Measurements from ENCODE around the gene AQP5. TPM values are rescaled to one million over a fixed set of nuclear protein-coding genes. Genes with fewer than 3 reads are reported as not detected.
A peak's percentile ranks its signal among the peaks of the same experiment; 100 is the strongest.

AQP5 gene
- total RNA-seq, 2 experiments from 2014 or later = not detected

GRCh38 chr12:49961993-49962764 is 507 bp downstream of the AQP5 start:
- Mint-ChIP-seq H3K4me3 (no peak overlapping the region), H3K9me3 (ENCODE audit: insufficient read depth) (no peaks in the 10 kb centered on the region), H3K36me3 (ENCODE audit: low read depth) (no peaks in the 10 kb centered on the region), H3K4me1 (ENCODE audit: low read depth) (peaks cover 9% of the 10 kb centered on the region), H3K27me3 (ENCODE audit: low read depth) (peaks cover 69% of the 10 kb centered on the region), H3K27ac (no peak overlapping the region)
- ChIA-PET CTCF (interaction anchor here (1.3 to 1.7 kb wide), 3 partner anchors 16 to 108 kb away, joined by 3 to 7 read pairs (median 5); no protein-coding TSS in a partner anchor), POLR2A (interaction anchor here (0.6 kb wide), 1 partner anchor 697 kb away, joined by 3 read pairs; no protein-coding TSS in a partner anchor)
- ATAC-seq (no peak), DNase-seq (no peak)

- H3K36me3 Mint-ChIP-seq (ENCODE audit: low read depth) = no peaks in the 10 kb centered on the region
- DNase-seq (no peak), ATAC-seq (no peak)
- H3K27me3 Mint-ChIP-seq (ENCODE audit: low read depth) = peaks cover 60% of the 10 kb centered on the region
- H3K27ac Mint-ChIP-seq = no peak overlapping the region
- CTCF ChIA-PET = interaction anchor here (1.3 to 1.7 kb wide), 3 partner anchors 17 to 107 kb away, joined by 3 to 7 read pairs (median 5); no protein-coding TSS in a partner anchor
- peaks cover 10% of the 10 kb centered on the region for H3K4me1 Mint-ChIP-seq (ENCODE audit: low read depth)
- H3K9me3 Mint-ChIP-seq (ENCODE audit: insufficient read depth) = no peaks in the 10 kb centered on the region
- POLR2A ChIA-PET = interaction anchor here (0.6 kb wide), 1 partner anchor 698 kb away, joined by 3 read pairs; no protein-coding TSS in a partner anchor
- H3K4me3 Mint-ChIP-seq = no peak overlapping the region
Measured at GRCh38 chr12:49962861-49963765, 1.4 kb downstream of the AQP5 start.

- Mint-ChIP-seq H3K27me3 (ENCODE audit: low read depth) (peaks cover 56% of the 10 kb centered on the region), H3K9me3 (ENCODE audit: insufficient read depth) (no peaks in the 10 kb centered on the region), H3K4me3 (no peak overlapping the region), H3K36me3 (ENCODE audit: low read depth) (no peaks in the 10 kb centered on the region), H3K27ac (no peak overlapping the region), H3K4me1 (ENCODE audit: low read depth) (peaks cover 10% of the 10 kb centered on the region)
- POLR2A ChIA-PET = no interaction called here
- ATAC-seq (no peak), DNase-seq (no peak)
- CTCF ChIA-PET = interaction anchor here (1.3 to 6.7 kb wide), 5 partner anchors 18 to 106 kb away, joined by 3 to 103 read pairs (median 7); no protein-coding TSS in a partner anchor
Measured at GRCh38 chr12:49963976-49964815, 2.5 kb downstream of the AQP5 start.

- H3K4me1 Mint-ChIP-seq (ENCODE audit: low read depth) = peaks cover 10% of the 10 kb centered on the region
- DNase-seq = no peak
- no peak for ATAC-seq
- CTCF ChIA-PET = interaction anchor here (0.7 to 6.7 kb wide), 9 partner anchors 9 to 146 kb away, joined by 3 to 117 read pairs (median 22); partner anchors contain the start of genes COX14 and SMARCD1
- no peaks in the 10 kb centered on the region for H3K36me3 Mint-ChIP-seq (ENCODE audit: low read depth)
- peaks cover 49% of the 10 kb centered on the region for H3K27me3 Mint-ChIP-seq (ENCODE audit: low read depth)
- no peak overlapping the region for H3K27ac Mint-ChIP-seq
- H3K4me3 Mint-ChIP-seq = no peak overlapping the region
- H3K9me3 Mint-ChIP-seq (ENCODE audit: insufficient read depth) = no peaks in the 10 kb centered on the region
- POLR2A ChIA-PET = no interaction called here
Measured at GRCh38 chr12:49964849-49965624, 3.4 kb downstream of the AQP5 start.

GRCh38 chr12:49965836-49966235 is 4.2 kb downstream of the AQP5 start:
- DNase-seq (no peak), ATAC-seq (no peak)
- Mint-ChIP-seq H3K4me1 (ENCODE audit: low read depth) (peaks cover 5% of the 10 kb centered on the region), H3K36me3 (ENCODE audit: low read depth) (no peaks in the 10 kb centered on the region), H3K27me3 (ENCODE audit: low read depth) (peaks cover 41% of the 10 kb centered on the region), H3K9me3 (ENCODE audit: insufficient read depth) (no peaks in the 10 kb centered on the region), H3K4me3 (no peak overlapping the region), H3K27ac (no peak overlapping the region)
- POLR2A ChIA-PET = no interaction called here
- CTCF ChIA-PET = interaction anchor here (1.0 to 6.7 kb wide), 29 partner anchors 11 to 217 kb away, joined by 3 to 117 read pairs (median 12); partner anchors contain the start of genes COX14, RACGAP1 and SMARCD1

GRCh38 chr12:49966511-49967041 is 4.9 kb downstream of the AQP5 start:
- H3K27me3 Mint-ChIP-seq (ENCODE audit: low read depth) = peaks cover 40% of the 10 kb centered on the region
- ChIA-PET POLR2A (interaction anchor here (0.6 to 1.4 kb wide), 2 partner anchors 59 to 201 kb away, joined by 3 to 4 read pairs; partner anchors contain the start of genes CERS5 and RACGAP1), CTCF (interaction anchor here (0.6 to 6.7 kb wide), 70 partner anchors 8 to 671 kb away, joined by 3 to 117 read pairs (median 6); partner anchors contain the start of genes AQP2, BCDIN3D, CERS5 and COX14)
- no peaks in the 10 kb centered on the region for H3K9me3 Mint-ChIP-seq (ENCODE audit: insufficient read depth)
- peaks cover 5% of the 10 kb centered on the region for H3K4me1 Mint-ChIP-seq (ENCODE audit: low read depth)
- DNase-seq = no peak
- ATAC-seq = no peak
- no peak overlapping the region for H3K4me3 Mint-ChIP-seq
- no peaks in the 10 kb centered on the region for H3K36me3 Mint-ChIP-seq (ENCODE audit: low read depth)
- H3K27ac Mint-ChIP-seq = no peak overlapping the region

- H3K4me1 Mint-ChIP-seq (ENCODE audit: low read depth) = peaks cover 5% of the 10 kb centered on the region
Measured at GRCh38 chr12:49967042-49967776, 5.5 kb downstream of the AQP5 start.

GRCh38 chr12:49967777-49968250 is 6.1 kb downstream of the AQP5 start:
- Mint-ChIP-seq H3K27ac (no peak overlapping the region), H3K36me3 (ENCODE audit: low read depth) (no peaks in the 10 kb centered on the region), H3K4me1 (ENCODE audit: low read depth) (peaks cover 5% of the 10 kb centered on the region), H3K9me3 (ENCODE audit: insufficient read depth) (no peaks in the 10 kb centered on the region), H3K27me3 (ENCODE audit: low read depth) (peaks cover 30% of the 10 kb centered on the region), H3K4me3 (peak overlapping the region; percentile 60)
- POLR2A ChIA-PET = interaction anchor here (1.4 kb wide), 1 partner anchor 58 kb away, joined by 4 read pairs; the partner anchor contains the start of gene RACGAP1
- DNase-seq (no peak), ATAC-seq (no peak)
- CTCF ChIA-PET = interaction anchor here (0.6 to 6.7 kb wide), 71 partner anchors 8 to 363 kb away, joined by 3 to 117 read pairs (median 6); partner anchors contain the start of genes AQP2, BCDIN3D, CERS5 and COX14

More at GRCh38 chr12:49967042-49967776, 5.5 kb downstream of the AQP5 start:
- Mint-ChIP-seq H3K36me3 (ENCODE audit: low read depth) (no peaks in the 10 kb centered on the region), H3K27ac (no peak overlapping the region), H3K9me3 (ENCODE audit: insufficient read depth) (no peaks in the 10 kb centered on the region), H3K27me3 (ENCODE audit: low read depth) (peaks cover 36% of the 10 kb centered on the region), H3K4me3 (peak overlapping the region; percentile 60)
- DNase-seq = peak; percentile 94
- ChIA-PET POLR2A (interaction anchor here (0.6 to 1.4 kb wide), 2 partner anchors 58 to 200 kb away, joined by 3 to 4 read pairs; partner anchors contain the start of genes CERS5 and RACGAP1), CTCF (interaction anchor here (0.6 to 6.7 kb wide), 86 partner anchors 9 to 672 kb away, joined by 3 to 117 read pairs (median 6); partner anchors contain the start of genes AQP2, BCDIN3D, CERS5 and COX14)
- peak; percentile 92 for ATAC-seq

GRCh38 chr12:49968471-49968870 is 6.8 kb downstream of the AQP5 start:
- H3K4me1 Mint-ChIP-seq (ENCODE audit: low read depth) = peaks cover 5% of the 10 kb centered on the region
- ChIA-PET POLR2A (no interaction called here), CTCF (interaction anchor here (0.8 to 6.7 kb wide), 23 partner anchors 9 to 244 kb away, joined by 3 to 117 read pairs (median 7); partner anchors contain the start of gene SMARCD1)

More at GRCh38 chr12:49968471-49968870, 6.8 kb downstream of the AQP5 start:
- DNase-seq (no peak), ATAC-seq (no peak)
- H3K27me3 Mint-ChIP-seq (ENCODE audit: low read depth) = peaks cover 24% of the 10 kb centered on the region
- no peaks in the 10 kb centered on the region for H3K36me3 Mint-ChIP-seq (ENCODE audit: low read depth)
- H3K27ac Mint-ChIP-seq = no peak overlapping the region
- no peaks in the 10 kb centered on the region for H3K9me3 Mint-ChIP-seq (ENCODE audit: insufficient read depth)
- H3K4me3 Mint-ChIP-seq = no peak overlapping the region

All from activated CD8-positive, alpha-beta T cell treated with anti-CD3 and anti-CD28 coated beads, Interleukin-2, amount 10 ng/mL, durations not matched to agents 7 days and 5 days (primary cell).